ENCODE data around the gene MACROH2A1.
"Not testable (repeated sequence)": the region's sequence is repeated elsewhere in the genome, so short reads cannot be mapped to it uniquely, and the experiment has no call there.

Gene MACROH2A1

GRCh38 chr5:135372654-135373381 lies 26.2 kb downstream of the MACROH2A1 start:
- TF ChIP-seq POLR2A (IDR thresholded peaks at IDR 0.05; ENCODE audit: low read length) (no peak), GATA1 (IDR thresholded peaks at IDR 0.05; ENCODE audit: low read depth, low read length) (no peak)
- DNase-seq, result peak; percentile 55 to 85

- DNase-seq, result no peak
These were observed 27.3 kb downstream of the MACROH2A1 start for GRCh38 chr5:135371622-135372232.

DNA sequence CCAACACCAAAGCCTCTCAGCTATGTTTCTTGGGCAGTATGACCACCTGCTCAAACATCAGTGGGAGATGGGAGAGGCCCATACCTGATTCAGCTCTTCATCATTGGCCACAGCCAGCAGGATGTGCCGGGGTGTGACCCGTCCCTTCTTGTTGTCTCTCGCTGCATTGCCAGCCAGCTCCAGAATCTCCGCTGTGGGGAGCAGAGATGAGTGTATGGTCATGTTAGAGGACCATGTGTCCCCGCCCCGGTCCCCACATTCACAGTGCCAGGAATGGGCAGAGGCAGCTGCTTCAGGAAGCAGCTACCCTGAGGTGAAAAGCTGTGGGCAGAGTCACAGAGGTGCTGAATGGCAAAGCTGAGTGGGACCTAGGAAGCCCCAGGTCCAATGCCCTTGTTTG lies 29.1 kb downstream of the MACROH2A1 start:
- no peak for TF ChIP-seq POLR2A (IDR thresholded peaks at IDR 0.05; ENCODE audit: low read length)
- TF ChIP-seq GATA1 (IDR thresholded peaks at IDR 0.05; ENCODE audit: low read depth, low read length), result no peak
- DNase-seq, result no peak

More at GRCh38 chr5:135371622-135372232, 27.3 kb downstream of the MACROH2A1 start:
- no peak for TF ChIP-seq GATA1 (IDR thresholded peaks at IDR 0.05; ENCODE audit: low read depth, low read length)
- no peak for TF ChIP-seq POLR2A (IDR thresholded peaks at IDR 0.05; ENCODE audit: low read length)

GRCh38 chr5:135367554-135367953 lies 31.5 kb downstream of the MACROH2A1 start:
- DNase-seq, result no peak
- TF ChIP-seq POLR2A (IDR thresholded peaks at IDR 0.05; ENCODE audit: low read length) (no peak), GATA1 (IDR thresholded peaks at IDR 0.05; ENCODE audit: low read depth, low read length) (no peak)

DNA sequence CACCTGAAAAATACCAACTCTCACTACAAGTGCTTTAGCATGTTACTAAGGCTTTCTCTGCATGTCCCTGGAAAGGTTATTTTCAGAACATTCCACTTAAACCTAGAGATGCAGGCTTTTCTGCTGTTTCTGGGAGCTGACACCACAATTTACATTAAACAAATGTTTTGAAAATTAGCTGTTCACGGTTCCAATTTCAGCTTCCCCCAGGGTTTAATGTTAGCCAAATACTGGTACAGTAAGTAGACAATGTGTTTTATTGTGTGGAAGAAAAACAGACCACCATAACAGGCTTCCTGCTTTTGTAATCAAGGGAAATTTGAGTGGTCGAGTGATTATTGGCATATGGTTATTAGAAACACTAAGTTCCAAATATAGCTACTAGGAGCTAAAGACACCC lies 32.0 kb downstream of the MACROH2A1 start:
- TF ChIP-seq POLR2A (IDR thresholded peaks at IDR 0.05; ENCODE audit: low read length) (no peak), GATA1 (IDR thresholded peaks at IDR 0.05; ENCODE audit: low read depth, low read length) (no peak)

GRCh38 chr5:135365281-135365680 lies 33.8 kb downstream of the MACROH2A1 start:
- TF ChIP-seq POLR2A (IDR thresholded peaks at IDR 0.05; ENCODE audit: low read length), result no peak
- TF ChIP-seq GATA1 (IDR thresholded peaks at IDR 0.05; ENCODE audit: low read depth, low read length), result no peak
- DNase-seq, result no peak

More for the DNA sequence above, 32.0 kb downstream of the MACROH2A1 start:
- DNase-seq, result no peak

DNA sequence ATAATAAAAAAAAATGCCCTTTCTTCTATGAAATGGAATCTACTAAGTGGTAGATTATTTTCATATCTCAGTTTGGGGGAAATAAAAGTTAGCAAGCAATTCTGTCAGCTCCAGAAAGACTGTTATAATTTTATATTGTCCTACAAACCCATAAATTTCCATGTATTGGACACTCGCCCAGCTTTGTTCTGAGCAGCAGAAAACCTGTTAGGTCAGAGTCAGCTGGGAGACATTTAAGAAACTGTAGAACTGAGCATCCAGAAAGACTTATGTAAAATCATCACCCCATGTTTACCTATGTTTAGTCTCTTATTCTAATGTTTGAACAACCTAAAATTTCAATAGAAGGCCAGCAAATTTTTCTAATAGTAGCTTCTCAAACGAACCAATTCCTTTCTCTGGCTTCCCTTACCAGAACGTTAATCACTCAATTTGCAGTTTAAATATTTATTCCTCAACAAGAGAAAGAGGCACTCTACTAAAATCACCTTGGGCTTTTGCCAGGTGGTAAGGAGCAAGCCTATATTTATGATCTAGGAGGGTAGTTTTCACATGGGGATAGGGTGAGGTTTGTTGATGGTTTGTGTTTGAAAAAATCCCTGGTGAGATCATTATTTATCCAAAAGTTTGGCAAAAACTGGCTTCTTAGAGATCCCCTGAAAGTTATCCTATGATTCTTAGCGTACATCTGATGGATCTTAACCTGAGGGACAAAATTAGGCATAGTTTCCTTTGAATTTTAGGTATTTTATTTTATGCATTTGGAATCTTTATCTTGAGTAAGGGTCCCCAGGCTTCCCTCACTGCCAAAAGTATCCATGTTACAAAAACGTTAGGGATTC lies 34.4 kb downstream of the MACROH2A1 start:
- no peak for DNase-seq
- no peak for TF ChIP-seq GATA1 (IDR thresholded peaks at IDR 0.05; ENCODE audit: low read depth, low read length)

- not testable (repeated sequence) for DNase-seq
These were observed 35.7 kb downstream of the MACROH2A1 start for GRCh38 chr5:135363342-135363741.

- DNase-seq, result no peak
- TF ChIP-seq POLR2A (IDR thresholded peaks at IDR 0.05; ENCODE audit: low read length) (no peak), GATA1 (IDR thresholded peaks at IDR 0.05; ENCODE audit: low read depth, low read length) (no peak)
These were observed 36.9 kb downstream of the MACROH2A1 start for GRCh38 chr5:135362102-135362501.

DNA sequence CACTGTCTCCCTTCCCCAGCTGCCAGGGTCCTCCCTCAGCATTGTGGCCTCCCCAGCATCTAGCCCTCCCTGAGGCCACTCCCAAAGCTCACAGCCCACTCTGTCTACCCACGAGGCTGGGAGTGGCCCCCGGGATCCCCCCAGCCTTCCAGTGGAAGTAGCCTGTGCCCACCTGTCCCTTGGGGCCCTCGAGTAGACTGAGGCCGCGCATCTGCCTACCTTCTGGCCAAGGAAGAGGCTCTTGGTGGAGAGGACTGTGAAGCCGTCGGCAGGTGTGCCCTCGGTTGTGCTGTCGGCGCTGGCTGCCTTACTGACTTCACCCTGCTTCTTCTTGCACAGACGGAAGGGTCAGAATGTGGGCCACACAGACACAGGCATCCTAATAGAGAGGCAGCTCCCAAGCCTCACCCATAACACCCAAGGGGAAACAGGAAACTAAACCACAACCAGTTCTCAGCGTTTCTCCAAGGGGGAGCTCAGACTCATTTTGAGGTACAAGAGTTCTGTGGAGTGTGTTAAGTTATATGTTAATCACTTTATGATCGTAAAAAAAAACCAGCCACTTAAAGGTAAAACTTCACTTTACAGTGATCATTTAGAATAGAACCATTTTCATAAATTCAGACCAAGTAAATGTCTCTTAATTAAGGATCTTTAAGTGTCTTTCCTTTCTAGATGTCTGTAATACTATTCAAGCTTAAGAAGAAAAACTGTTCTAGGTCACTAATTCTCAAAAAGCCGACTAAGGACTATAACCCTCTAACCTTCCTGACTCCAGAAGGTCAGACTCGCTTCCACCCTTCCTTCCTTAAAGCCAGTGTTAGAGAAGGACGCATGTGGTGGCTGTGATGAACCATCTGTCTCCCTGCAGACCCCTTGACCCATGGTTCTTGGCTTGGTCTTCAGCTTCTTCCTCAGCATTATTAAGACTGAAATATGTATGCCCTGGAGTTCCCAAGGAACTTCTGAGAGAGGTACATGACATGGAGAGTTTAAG lies 38.5 kb downstream of the MACROH2A1 start:
- TF ChIP-seq GATA1 (IDR thresholded peaks at IDR 0.05; ENCODE audit: low read depth, low read length) (no peak), POLR2A (IDR thresholded peaks at IDR 0.05; ENCODE audit: low read length) (no peak)
- no peak for DNase-seq

DNA sequence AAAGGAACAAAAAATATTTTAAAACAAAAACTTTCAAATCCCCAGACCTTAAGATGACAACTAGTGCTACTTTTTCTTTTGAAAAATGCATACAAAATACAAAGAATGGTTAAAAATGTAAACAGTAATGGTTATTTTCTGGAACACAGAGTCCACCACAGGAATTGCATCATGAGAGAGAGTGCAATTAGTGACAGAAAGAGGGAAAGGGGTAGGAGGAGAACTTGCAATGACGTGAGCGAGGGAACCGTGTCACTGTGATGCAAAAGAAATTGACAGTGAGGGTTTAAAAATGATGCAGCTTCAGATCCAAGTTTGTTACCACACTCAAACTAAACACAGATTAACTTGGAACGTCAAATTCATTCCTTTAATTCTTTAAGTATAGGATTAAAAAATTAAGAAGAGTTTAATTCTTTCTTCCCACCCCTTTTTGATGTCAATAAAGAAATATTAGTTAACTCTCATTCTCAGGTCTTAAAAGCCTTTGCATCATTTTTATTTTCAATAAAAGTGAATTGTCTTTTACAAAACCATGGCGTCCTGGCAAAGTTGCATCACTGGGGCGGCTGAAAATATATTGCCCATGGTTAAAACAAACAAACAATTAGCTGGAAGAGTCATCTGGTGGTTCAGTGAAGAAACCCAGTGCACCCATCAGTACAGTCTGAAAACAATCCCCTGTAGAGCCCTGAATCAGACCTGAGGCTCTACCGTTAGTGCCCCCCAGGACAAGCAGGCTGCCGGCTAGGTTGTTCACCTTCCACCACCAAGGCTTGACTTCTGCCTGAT lies 39.5 kb downstream of the MACROH2A1 start:
- DNase-seq, result no peak
- TF ChIP-seq GATA1 (IDR thresholded peaks at IDR 0.05; ENCODE audit: low read depth, low read length) (no peak), POLR2A (IDR thresholded peaks at IDR 0.05; ENCODE audit: low read length) (no peak)

DNA sequence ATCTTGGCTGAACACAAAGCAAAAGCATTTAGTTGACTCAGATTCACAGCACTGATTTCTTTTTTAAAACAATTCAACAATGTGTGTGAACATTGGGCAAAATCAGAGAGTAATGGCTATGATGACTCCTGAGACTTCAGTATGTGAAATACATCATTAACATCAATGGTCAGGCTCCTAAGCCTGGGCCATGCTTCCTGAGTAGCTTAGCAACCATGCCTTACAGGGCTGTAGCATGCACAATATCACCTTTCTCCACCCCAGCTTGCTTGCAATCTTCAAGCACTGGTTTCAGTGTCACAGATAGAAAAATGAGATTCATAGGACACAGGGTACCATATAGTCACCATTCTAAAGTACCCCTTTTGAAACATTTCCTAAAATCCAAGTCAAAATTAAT lies 41.3 kb downstream of the MACROH2A1 start:
- TF ChIP-seq GATA1 (IDR thresholded peaks at IDR 0.05; ENCODE audit: low read depth, low read length), result no peak
- no peak for TF ChIP-seq POLR2A (IDR thresholded peaks at IDR 0.05; ENCODE audit: low read length)
- no peak for DNase-seq
